CMK (cell line): Measurements from ENCODE around the gene DGLUCY.
"Not testable (repeated sequence)": the region's sequence is repeated elsewhere in the genome, so short reads cannot be mapped to it uniquely, and the experiment has no call there.

Source experiments
- DNase-seq: peaks from one replicate; pipeline ENCODE4 v3.0.0-alpha.2; 2010; ENCODE audit warnings: low read depth

Gene DGLUCY

GRCh38 chr14:91211017-91211416 lies 97.1 kb downstream of the DGLUCY start:
- no peak for DNase-seq

DNA sequence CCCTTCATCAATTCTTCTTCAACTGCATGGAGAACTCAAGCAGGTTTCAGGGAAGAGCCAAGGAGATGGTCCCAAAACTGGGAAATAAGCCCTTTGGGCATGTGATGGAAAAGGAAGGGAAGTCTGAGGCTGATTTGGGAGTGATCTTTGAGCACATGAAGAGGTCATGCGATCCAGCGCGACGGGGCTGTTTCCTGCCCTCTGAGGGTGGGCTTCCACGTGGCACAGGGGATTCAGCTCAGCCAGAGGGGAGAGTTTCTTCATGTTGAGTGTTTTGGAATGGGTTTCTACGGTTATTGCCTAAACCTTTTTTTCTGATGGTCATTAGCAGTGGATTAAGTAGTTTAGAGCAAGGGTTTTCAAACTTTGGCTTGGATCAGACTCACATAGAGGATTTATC lies 100.4 kb downstream of the DGLUCY start:
- DNase-seq, result no peak

GRCh38 chr14:91215381-91215780 lies 101.5 kb downstream of the DGLUCY start:
- no peak for DNase-seq

- no peak for DNase-seq
Observed at GRCh38 chr14:91216731-91217226, 102.9 kb downstream of the DGLUCY start.

- DNase-seq, result no peak
Observed at GRCh38 chr14:91218014-91218413, 104.1 kb downstream of the DGLUCY start.

DNA sequence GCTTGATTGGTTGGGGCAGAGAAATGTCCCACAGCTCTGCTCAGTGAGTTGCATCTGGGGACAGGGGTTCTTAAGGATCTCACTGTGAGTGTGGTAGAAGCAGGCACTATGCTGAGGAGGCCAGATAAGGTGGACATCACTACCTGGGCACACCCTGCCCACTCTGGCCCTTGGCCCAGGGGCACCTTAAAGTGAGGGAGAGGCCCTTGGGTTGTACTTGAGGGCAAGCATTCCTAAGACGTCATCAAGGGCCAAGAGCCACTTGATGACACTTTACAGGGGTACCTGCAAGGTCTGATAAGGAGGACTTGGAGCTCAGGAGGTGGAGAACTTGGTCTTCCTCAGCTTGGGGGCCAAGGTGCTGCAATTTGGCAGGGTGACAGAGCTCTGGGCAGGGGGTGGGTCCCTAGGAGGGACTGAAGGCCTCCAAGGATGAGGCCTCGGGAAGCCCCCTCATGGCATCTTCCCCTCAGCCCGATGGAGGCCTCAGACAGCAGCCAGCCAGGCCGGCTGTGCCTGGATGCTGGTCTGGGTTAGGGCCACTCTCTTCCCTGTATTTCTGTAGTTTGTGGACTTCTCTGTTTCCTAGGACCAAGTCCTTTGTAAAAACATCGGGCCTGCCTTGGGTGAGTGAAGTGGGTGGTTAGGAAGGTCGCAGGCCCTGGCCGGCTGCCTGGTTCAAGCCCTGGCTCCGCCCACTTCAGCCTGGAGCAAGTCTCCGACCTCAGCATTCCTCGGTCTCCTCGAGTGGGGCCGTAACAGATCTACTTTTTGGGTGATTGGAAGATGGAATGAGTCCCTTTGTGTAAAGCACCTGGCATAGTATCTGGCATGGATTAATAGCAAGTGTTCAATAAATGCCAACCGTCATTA lies 105.9 kb downstream of the DGLUCY start:
- no peak for DNase-seq

DNA sequence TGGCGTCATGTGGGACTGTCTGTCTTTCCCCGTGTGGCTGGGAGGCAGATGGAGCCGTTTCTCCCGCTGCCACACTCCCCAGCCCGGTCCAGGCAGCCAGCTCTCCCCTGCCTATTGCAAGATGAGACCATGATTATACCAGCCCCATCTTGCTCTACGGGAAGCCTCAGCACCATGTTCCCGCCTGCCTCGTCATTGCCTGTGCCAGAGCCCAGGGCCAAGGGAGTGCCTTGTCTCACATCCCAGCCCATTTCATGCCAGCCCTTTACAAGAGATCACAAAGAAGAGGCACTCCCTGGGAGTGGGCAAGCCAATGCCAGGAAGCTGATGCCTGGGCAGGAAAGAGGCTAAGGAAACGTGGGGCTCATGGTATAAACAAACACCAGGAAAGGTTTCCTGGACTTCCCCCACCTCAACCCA lies 106.7 kb downstream of the DGLUCY start:
- no peak for DNase-seq

DNA sequence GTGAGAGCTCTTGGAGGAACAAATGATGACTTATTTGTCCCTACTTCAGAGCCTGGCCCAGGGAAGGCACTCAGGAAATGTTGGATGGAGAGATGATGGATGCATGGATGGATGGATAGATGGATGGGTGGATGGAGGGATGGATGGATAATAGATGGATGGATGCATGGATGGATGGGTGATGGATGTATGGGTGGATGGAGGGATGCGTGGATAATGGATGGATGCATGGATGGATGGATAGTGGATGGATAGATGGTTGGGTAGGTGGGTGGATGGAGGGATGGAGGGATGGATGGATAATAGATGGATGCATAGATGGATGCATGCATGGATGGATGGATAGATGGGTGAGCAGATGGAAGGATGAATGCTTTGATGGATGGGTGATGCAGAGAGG lies 107.4 kb downstream of the DGLUCY start:
- no peak for DNase-seq

DNA sequence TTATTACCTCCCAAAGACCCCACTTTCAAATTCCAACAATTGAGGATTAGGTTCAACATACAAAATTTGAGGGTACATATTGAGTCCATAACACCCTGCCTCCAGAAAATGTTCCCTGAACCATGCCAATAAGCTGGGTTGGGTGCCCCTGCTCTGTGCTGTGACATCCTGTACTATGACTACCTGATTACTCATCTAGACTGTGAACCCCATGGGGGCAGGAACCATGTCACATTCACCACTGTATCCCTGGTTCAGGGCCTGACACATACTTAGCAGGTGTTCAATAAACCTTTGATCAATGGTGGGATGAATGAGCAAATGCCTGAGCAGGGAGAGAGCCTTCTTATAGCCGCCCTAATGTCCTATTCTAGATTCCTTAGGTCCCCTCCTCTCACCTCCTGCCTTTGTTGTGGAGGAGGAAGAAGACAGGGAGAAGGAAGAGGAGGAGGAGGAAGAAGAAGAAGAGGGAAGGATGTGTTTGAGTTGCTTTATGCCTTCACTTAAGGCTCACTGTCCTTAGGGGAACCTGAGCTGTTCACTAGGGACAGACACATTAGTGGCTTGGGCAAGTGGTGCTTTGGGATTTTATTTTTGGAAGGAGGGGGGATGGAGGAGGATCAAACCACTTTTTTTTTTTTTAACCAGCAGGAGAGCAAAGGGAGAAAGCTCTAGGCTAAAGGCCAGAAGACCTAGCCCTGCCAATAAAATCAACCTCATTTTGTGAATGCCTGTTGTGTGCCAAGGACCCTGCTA lies 109.3 kb downstream of the DGLUCY start:
- no peak for DNase-seq

- no peak for DNase-seq
Observed at GRCh38 chr14:91225025-91225424, 111.2 kb downstream of the DGLUCY start.

GRCh38 chr14:91226360-91226759 lies 112.5 kb downstream of the DGLUCY start:
- DNase-seq, result not testable (repeated sequence)

- no peak for DNase-seq
Observed at GRCh38 chr14:91227183-91227628, 113.3 kb downstream of the DGLUCY start.

DNA sequence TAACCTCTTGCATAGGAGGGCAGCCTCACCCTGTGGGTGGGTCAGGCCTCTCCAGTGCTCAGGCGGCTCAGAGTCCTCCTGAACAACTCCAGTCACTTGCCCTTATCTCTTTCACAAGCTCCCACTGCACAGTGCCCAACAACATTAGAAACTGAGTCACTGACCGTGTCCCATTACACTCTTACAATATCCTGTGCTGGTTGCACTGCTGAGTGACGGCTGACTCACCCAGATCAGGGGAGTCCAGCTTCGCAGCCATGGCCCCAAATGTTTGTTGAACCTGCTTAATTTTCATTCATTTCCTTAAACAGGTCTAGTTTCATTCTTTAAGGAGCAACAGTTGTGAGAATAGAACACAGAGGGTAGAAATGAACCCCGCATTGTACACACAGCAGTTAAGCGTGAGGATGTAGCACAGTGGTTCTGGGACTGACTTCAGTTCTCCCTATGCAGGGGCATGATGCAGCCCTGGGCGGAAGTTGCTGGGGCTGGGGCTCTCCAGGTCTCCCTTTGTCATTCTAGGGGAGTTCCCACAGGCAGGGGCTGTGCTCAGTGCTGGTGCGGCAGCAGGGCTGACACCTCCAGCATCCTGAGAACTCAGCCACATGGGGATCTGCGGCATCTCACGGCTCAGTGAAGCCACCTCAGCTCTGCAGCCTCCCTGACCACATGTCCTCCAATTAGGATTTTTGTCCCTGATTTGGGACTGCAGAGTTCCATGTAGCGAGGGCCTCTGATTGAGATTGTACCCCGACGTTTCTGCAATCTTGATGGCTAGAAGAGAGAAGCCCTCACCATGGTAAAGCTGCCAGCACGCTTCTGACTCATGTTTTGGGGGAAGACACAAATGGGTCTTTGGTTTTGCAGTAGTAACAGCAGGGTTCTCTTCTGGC lies 114.5 kb downstream of the DGLUCY start:
- DNase-seq, result no peak

DNA sequence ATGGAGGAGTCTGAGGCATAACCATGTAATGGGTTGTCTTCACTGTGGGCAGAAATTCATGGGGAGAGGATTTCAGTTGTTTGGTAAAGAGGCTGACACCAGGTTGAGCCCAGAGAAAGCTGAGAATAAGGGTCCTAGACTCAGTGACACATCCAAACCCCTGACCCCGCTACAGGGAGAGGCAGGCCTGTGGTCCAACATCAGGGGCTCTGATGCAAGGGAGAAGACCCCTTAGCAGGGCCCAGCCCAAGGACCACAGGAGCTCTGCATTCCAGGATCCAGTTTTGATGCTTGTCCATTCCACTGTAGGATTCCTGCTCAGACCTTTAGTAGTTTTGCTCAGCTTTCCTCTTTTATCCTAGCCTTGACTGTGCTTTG lies 115.1 kb downstream of the DGLUCY start:
- DNase-seq, result no peak

GRCh38 chr14:91229743-91230200 lies 115.9 kb downstream of the DGLUCY start:
- peak; percentile 51 for DNase-seq

DNA sequence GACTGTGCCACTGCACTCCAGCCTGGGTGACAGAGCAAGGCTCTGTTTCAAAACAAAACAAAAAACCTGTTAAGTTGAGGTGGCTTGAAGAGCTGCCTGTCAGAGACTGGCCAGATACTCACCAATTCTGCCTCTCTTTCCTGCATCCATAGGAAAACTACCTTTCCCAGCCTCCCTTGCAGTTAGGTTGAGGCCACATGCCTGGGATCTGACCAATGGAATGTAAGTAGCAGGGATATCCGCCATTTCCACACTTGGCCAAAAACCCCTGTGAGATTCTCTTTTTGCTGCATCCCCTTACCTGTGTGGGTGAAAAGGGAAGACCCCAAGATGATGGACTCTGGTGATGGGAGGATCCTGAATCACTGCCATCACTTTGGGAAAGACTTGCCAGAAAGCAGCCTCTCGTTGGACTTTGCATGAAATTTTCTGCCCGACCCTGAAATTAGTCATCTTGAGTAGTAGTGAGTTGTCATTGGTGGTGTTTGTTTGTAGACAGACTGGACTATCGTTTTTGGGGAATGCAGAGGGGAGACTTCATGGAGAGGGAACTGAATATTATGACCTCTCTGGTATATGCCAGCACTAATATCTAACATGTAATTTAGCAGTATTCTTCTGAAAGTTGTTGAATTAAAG lies 116.6 kb downstream of the DGLUCY start:
- DNase-seq, result no peak

DNA sequence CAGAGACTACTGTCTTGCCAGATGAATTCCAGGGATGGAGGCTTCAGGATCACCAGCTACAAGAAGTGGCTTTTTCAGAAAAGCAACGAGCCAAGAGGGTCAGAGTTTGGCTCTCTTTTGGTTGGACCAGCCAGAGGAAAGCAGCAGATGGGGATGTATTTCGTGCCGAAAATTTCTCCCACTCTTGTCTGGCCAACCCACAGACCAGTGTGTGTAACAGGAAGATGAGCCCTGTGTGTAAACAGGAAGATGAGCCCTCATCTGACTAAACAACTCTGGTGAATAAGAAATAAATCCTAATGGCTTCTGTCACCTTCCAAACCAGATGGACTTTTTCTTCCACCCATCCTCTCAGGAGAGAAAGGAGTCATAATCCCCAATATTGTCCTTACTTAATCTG lies 117.6 kb downstream of the DGLUCY start:
- no peak for DNase-seq

- DNase-seq, result no peak
Observed at GRCh38 chr14:91232052-91232451, 118.2 kb downstream of the DGLUCY start.

- no peak for DNase-seq
Observed at GRCh38 chr14:91232603-91233002, 118.7 kb downstream of the DGLUCY start.

DNA sequence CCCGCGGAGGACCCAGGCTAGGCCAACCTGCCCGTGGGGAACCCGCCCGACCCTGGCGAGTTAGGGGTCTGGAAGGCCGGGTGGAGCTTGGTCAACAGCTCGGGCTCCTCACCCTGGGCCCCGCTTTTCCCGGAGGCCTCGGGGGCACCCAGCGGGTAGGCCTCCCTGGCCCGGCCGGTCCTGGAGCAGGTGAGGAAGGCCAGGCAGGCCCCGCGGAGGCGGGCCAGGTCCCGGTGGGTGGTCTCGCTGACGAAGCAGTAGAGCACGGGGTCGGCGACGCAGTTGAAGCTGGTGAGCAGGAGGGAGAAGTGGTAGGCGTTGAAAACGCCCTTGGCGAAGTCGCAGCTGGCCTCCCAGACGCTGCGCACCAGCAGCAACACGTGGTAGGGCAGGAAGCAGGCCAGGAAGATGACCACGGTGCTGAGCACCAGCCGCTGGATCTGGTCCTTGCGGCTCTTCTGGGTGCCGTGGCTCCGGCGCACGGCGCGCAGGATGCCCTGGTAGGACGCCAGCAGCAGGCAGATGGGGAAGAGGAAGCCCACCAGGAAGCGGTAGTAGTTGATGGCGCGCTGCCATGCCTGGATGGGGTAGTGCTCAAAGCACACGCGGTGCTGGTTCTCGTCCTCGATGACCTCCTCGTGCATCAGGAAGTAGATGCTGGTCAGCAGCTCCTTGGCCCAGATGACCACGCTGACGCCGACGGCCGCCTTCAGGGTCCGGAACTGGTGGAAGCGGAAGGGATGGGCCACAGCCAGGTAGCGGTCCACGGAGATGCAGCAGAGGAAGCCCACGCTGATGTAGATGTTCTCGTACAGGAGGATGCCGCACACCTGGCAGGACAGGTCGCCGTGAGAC lies 120.3 kb downstream of the DGLUCY start:
- no peak for DNase-seq

- no peak for DNase-seq
Observed at GRCh38 chr14:91234791-91235114, 120.9 kb downstream of the DGLUCY start.
